Activated B cell treated with CpG ODN at 0.5 μM for 24 hours (primary cell): Measurements from ENCODE around the gene NRXN3. TPM values are rescaled to one million over a fixed set of nuclear protein-coding genes. Genes with fewer than 3 reads are reported as not detected.

Experiments used
- ATAC-seq: fragments of 200-7000 bp; cut with Tn5 transposase; one replicate; pipeline ENCODE4 v1.10.0; 2021; ENCODE audit warnings: low read depth, mild to moderate bottlenecking, moderate library complexity
- CTCF ChIA-PET: fragments of 350-600 bp; sonication (Branson Sonifier 250); formaldehyde crosslinking; loops from one replicate; lab custom pipeline; 2021; ENCODE audit warnings: antibody characterized with exemption; lab: Charles Lee
- POLR2A ChIA-PET: fragments of 350-600 bp; sonication (Branson Sonifier 250); formaldehyde crosslinking; loops from one replicate; lab custom pipeline; 2021; ENCODE audit warnings: antibody characterized with exemption; lab: Charles Lee
- DNase-seq: peaks from one replicate; pipeline ENCODE4 v3.0.0; 2022
- H3K27ac Mint-ChIP-seq: one replicate; pipeline ENCODE4 v1.8.0; 2020; ENCODE audit warnings: mixed read lengths
- H3K27me3 Mint-ChIP-seq: one replicate; pipeline ENCODE4 v1.8.0; 2021; ENCODE audit warnings: mixed read lengths
- H3K36me3 Mint-ChIP-seq: one replicate; pipeline ENCODE4 v1.8.0; 2021; ENCODE audit warnings: low read depth, mixed read lengths
- H3K4me1 Mint-ChIP-seq: one replicate; pipeline ENCODE4 v1.8.0; 2021; ENCODE audit warnings: mixed read lengths
- H3K4me3 Mint-ChIP-seq: one replicate; pipeline ENCODE4 v1.8.0; 2020; ENCODE audit warnings: mild to moderate bottlenecking, mixed read lengths
- H3K9me3 Mint-ChIP-seq: one replicate; pipeline ENCODE4 v1.8.0; 2020; ENCODE audit warnings: mixed read lengths
- CTCF ChIP-seq: fragments of 200-600 bp; IDR thresholded peaks from one replicate; pipeline ENCODE4 v1.8.0; 2022; ENCODE audit warnings: antibody characterized with exemption, mild to moderate bottlenecking
- intact Hi-C: fragments of 100-400 bp; cut with micrococcal nuclease; formaldehyde crosslinking; loops from one replicate; pipeline ENCODE4 v1.15.1; 2024
- total RNA-seq: library from RNA; stranded (reverse); gene quantifications from 2 replicates; pipeline ENCODE4 v1.2.3, GENCODE V29; 2022

The NRXN3 gene
- total RNA-seq, 1 donor from 2014 or later: not detected

GRCh38 chr14:79413734-79414428 is 1243.7 kb downstream of the NRXN3 start:
- Mint-ChIP-seq H3K9me3 (no peaks in the 10 kb centered on the region), H3K36me3 (no peaks in the 10 kb centered on the region), H3K27me3 (no peaks in the 10 kb centered on the region), H3K4me1 (no peaks in the 10 kb centered on the region), H3K4me3 (no peak overlapping the region), H3K27ac (no peak overlapping the region)
- POLR2A ChIA-PET: no interaction called here
- TF ChIP-seq CTCF: no peak
- CTCF ChIA-PET: no interaction called here
- ATAC-seq (no peak), DNase-seq (no peak)
- intact Hi-C loops: no loop called here

GRCh38 chr14:79415726-79416125 is 1245.6 kb downstream of the NRXN3 start:
- CTCF ChIA-PET: no interaction called here
- no peak for DNase-seq
- no peak for ATAC-seq

GRCh38 chr14:79417961-79418360 is 1247.8 kb downstream of the NRXN3 start:
- CTCF ChIA-PET: no interaction called here
- POLR2A ChIA-PET: no interaction called here
- no peak overlapping the region for H3K4me3 Mint-ChIP-seq
- H3K36me3 Mint-ChIP-seq: no peaks in the 10 kb centered on the region
- intact Hi-C loops: no loop called here
- H3K27me3 Mint-ChIP-seq: no peaks in the 10 kb centered on the region
- no peak for TF ChIP-seq CTCF
- ATAC-seq: no peak
- H3K27ac Mint-ChIP-seq: no peak overlapping the region
- no peaks in the 10 kb centered on the region for H3K9me3 Mint-ChIP-seq
- no peaks in the 10 kb centered on the region for H3K4me1 Mint-ChIP-seq
- no peak for DNase-seq

More at GRCh38 chr14:79415726-79416125, 1245.6 kb downstream of the NRXN3 start:
- H3K4me1 Mint-ChIP-seq: no peaks in the 10 kb centered on the region
- H3K36me3 Mint-ChIP-seq: no peaks in the 10 kb centered on the region
- TF ChIP-seq CTCF: no peak
- intact Hi-C loops: no loop called here
- POLR2A ChIA-PET: no interaction called here
- no peak overlapping the region for H3K4me3 Mint-ChIP-seq
- no peak overlapping the region for H3K27ac Mint-ChIP-seq
- no peaks in the 10 kb centered on the region for H3K27me3 Mint-ChIP-seq
- H3K9me3 Mint-ChIP-seq: no peaks in the 10 kb centered on the region

- POLR2A ChIA-PET: no interaction called here
- CTCF ChIA-PET: no interaction called here
- Mint-ChIP-seq H3K27me3 (no peaks in the 10 kb centered on the region), H3K27ac (no peak overlapping the region), H3K9me3 (no peaks in the 10 kb centered on the region), H3K4me3 (no peak overlapping the region), H3K4me1 (no peaks in the 10 kb centered on the region), H3K36me3 (no peaks in the 10 kb centered on the region)
- TF ChIP-seq CTCF: no peak
- DNase-seq: no peak
- intact Hi-C loops: no loop called here
- no peak for ATAC-seq
These were observed 1248.7 kb downstream of the NRXN3 start for GRCh38 chr14:79418649-79419415.

- ChIA-PET POLR2A (no interaction called here), CTCF (no interaction called here)
- ATAC-seq (no peak), DNase-seq (no peak)
- Mint-ChIP-seq H3K4me1 (no peaks in the 10 kb centered on the region), H3K27ac (no peak overlapping the region), H3K9me3 (no peaks in the 10 kb centered on the region), H3K4me3 (no peak overlapping the region), H3K27me3 (no peaks in the 10 kb centered on the region), H3K36me3 (no peaks in the 10 kb centered on the region)
- intact Hi-C loops: no loop called here
- TF ChIP-seq CTCF: no peak
These were observed 1249.6 kb downstream of the NRXN3 start for GRCh38 chr14:79419571-79420327.
